PC-3 (cell line): ENCODE measurements around the gene ADCK2.
"Not testable (repeated sequence)": the region's sequence is repeated elsewhere in the genome, so short reads cannot be mapped to it uniquely, and the experiment has no call there.

ENCODE experiments used
- EZH2 ChIP-seq: fragments of 300-600 bp; sonication (generic); IDR thresholded peaks from one replicate; pipeline ENCODE4 v1.6.1; 2017; ENCODE audit warnings: antibody characterized with exemption, mild to moderate bottlenecking, low read length; ENCODE audit not compliant: unreplicated experiment
- EZH2phosphoT487 ChIP-seq: fragments of 300-600 bp; sonication (generic); IDR thresholded peaks from 2 replicates; pipeline ENCODE4 v1.6.1; 2018; ENCODE audit warnings: mild to moderate bottlenecking, antibody characterized with exemption, low read length, borderline replicate concordance
- TF ChIP-seq, protein P1 (sequence below): fragments of 300-600 bp; sonication (generic); conservative IDR thresholded peaks from 2 replicates; pipeline ENCODE4 v1.5.1; 2017; ENCODE audit warnings: antibody characterized with exemption, low read depth, mild to moderate bottlenecking, low read length

DNA sequence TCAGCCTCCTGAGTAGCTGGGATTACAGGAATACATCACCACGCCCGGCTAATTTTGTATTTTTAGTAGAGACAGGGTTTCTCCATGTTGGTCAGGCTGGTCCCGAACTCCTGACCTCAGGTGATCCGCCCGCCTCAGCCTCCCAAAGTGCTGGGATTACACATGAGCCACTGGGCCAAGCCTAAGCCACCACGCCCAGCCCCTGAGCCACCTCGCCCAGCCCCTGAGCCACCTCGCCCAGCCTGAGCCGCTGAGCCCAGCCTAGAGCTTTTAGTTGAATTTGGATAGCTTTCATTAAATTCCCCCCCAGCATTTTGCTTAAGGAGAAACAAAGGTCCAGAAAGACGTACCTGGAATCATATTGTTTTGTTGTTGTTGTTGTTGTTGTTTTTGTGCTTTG lies 2.9 kb upstream of the ADCK2 start:
- TF ChIP-seq, protein P1, sequence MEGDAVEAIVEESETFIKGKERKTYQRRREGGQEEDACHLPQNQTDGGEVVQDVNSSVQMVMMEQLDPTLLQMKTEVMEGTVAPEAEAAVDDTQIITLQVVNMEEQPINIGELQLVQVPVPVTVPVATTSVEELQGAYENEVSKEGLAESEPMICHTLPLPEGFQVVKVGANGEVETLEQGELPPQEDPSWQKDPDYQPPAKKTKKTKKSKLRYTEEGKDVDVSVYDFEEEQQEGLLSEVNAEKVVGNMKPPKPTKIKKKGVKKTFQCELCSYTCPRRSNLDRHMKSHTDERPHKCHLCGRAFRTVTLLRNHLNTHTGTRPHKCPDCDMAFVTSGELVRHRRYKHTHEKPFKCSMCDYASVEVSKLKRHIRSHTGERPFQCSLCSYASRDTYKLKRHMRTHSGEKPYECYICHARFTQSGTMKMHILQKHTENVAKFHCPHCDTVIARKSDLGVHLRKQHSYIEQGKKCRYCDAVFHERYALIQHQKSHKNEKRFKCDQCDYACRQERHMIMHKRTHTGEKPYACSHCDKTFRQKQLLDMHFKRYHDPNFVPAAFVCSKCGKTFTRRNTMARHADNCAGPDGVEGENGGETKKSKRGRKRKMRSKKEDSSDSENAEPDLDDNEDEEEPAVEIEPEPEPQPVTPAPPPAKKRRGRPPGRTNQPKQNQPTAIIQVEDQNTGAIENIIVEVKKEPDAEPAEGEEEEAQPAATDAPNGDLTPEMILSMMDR, result not testable (repeated sequence)
- not testable (repeated sequence) for TF ChIP-seq EZH2, EZH2phosphoT487
